Measurements from ENCODE around the gene DOHH.

Gene DOHH

DNA sequence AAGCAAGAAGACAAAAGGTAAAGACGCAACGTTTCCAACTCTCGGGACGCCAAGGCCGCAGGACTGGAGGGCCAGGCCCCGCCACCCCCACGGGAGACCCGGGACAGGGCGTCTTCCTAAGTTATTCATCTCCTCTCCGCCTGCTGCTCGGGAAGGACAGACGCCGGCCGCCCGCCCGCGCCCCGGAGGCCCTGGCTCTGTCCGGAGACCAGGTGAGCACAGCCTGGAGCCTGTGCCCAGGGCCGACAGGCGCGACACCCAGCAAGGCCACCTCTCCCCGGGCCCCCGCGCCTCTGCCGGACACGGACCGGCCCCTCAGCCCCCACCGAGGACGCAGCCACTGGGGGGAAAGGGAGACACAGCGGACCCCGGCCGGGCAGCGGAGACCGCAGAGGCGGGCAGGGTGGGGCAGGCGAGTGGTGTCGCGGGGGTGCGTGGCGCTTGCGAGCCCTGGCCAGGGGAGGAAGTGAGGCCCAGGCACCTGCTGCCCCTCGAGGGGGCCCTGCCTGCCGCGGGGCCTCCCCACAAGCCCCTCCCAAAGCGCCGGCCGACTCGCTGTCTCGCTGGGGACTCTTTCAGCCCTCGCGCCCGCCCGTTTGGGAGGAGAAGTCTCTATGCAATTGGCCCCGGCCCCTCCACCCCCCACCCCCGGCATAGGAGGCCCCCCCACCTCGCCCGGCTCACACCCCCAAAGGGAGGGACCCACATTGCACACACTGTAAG is 37.3 kb downstream of the DOHH start:
- Histone ChIP-seq H3K79me1 (ENCODE audit: low read length) (no peaks in the 10 kb centered on the region), H3K9me3 (ENCODE audit: insufficient read depth, low read depth, low read length) (peaks cover 7% of the 10 kb centered on the region), H3K79me2 (ENCODE audit: control insufficient read depth, insufficient read depth, low read length, poor library complexity) (no peaks in the 10 kb centered on the region), H2AFZ (ENCODE audit: insufficient read depth, low read length, poor library complexity) (no peak overlapping the region), H4K91ac (ENCODE audit: low read depth, low read length) (no peak overlapping the region), H2BK5ac (ENCODE audit: low read depth, low read length, poor library complexity) (no peak overlapping the region), H3K27ac (ENCODE audit: low read depth, low read length) (no peak overlapping the region), H4K12ac (ENCODE audit: low read depth, low read length) (no peak overlapping the region), H4K8ac (ENCODE audit: low read depth, low read length) (no peak overlapping the region), H3K9ac (ENCODE audit: low read length) (no peak overlapping the region), H3K36me3 (ENCODE audit: control insufficient read depth in 1 of 2, insufficient read depth in 2 of 2, low read length in 2 of 2) (no peaks in the 10 kb centered on the region), H3K4me1 (ENCODE audit: control insufficient read depth in 1 of 2, insufficient read depth in 2 of 2, low read length in 2 of 2) (peaks cover 0 to 2% of the 10 kb centered on the region in 2 experiments), H3K27me3 (ENCODE audit: insufficient read depth, low read length) (peaks cover 32% of the 10 kb centered on the region), H2AK5ac (ENCODE audit: low read length) (no peak overlapping the region), H2BK12ac (ENCODE audit: low read length) (no peak overlapping the region), H3K4me2 (ENCODE audit: low read length) (no peak overlapping the region), H3K18ac (ENCODE audit: low read length) (no peak overlapping the region), H3K4ac (ENCODE audit: low read depth, low read length) (no peak overlapping the region), H3K23ac (ENCODE audit: low read length) (no peak overlapping the region), H3K14ac (ENCODE audit: low read length) (no peak overlapping the region), H3K4me3 (ENCODE audit: low read depth, low read length) (no peak overlapping the region), H2BK120ac (ENCODE audit: insufficient read depth, low read length, poor library complexity) (no peak overlapping the region)
- no peak for DNase-seq
- no CpG with 5 or more reads among the region's 58 CpGs for WGBS (ENCODE audit: extremely low coverage, insufficient coverage, insufficient read length)

- H3K4ac ChIP-seq (ENCODE audit: low read depth, low read length), result no peak overlapping the region
- H2AFZ ChIP-seq (ENCODE audit: insufficient read depth, low read length, poor library complexity), result no peak overlapping the region
- no peak overlapping the region for H3K4me2 ChIP-seq (ENCODE audit: low read length)
- H2BK120ac ChIP-seq (ENCODE audit: insufficient read depth, low read length, poor library complexity), result no peak overlapping the region
- no peak overlapping the region for H4K91ac ChIP-seq (ENCODE audit: low read depth, low read length)
- H3K4me3 ChIP-seq (ENCODE audit: low read depth, low read length), result no peak overlapping the region
- H3K18ac ChIP-seq (ENCODE audit: low read length), result no peak overlapping the region
- no peaks in the 10 kb centered on the region for H3K79me1 ChIP-seq (ENCODE audit: low read length)
- H2AK5ac ChIP-seq (ENCODE audit: low read length), result no peak overlapping the region
- DNase-seq, result no peak
- no CpG with 5 or more reads among the region's 15 CpGs for WGBS (ENCODE audit: extremely low coverage, insufficient coverage, insufficient read length)
- no peak overlapping the region for H3K14ac ChIP-seq (ENCODE audit: low read length)
- no peak overlapping the region for H3K9ac ChIP-seq (ENCODE audit: low read length)
- no peak overlapping the region for H2BK5ac ChIP-seq (ENCODE audit: low read depth, low read length, poor library complexity)
- no peak overlapping the region for H2BK12ac ChIP-seq (ENCODE audit: low read length)
- peaks cover 0 to 2% of the 10 kb centered on the region in 2 experiments for H3K4me1 ChIP-seq (ENCODE audit: control insufficient read depth in 1 of 2, insufficient read depth in 2 of 2, low read length in 2 of 2)
- no peak overlapping the region for H4K8ac ChIP-seq (ENCODE audit: low read depth, low read length)
- H3K79me2 ChIP-seq (ENCODE audit: control insufficient read depth, insufficient read depth, low read length, poor library complexity), result no peaks in the 10 kb centered on the region
- H3K9me3 ChIP-seq (ENCODE audit: insufficient read depth, low read depth, low read length), result peaks cover 3% of the 10 kb centered on the region
- H3K27me3 ChIP-seq (ENCODE audit: insufficient read depth, low read length), result peaks cover 26% of the 10 kb centered on the region
- no peak overlapping the region for H4K12ac ChIP-seq (ENCODE audit: low read depth, low read length)
- no peak overlapping the region for H3K23ac ChIP-seq (ENCODE audit: low read length)
- no peaks in the 10 kb centered on the region for H3K36me3 ChIP-seq (ENCODE audit: control insufficient read depth in 1 of 2, insufficient read depth in 2 of 2, low read length in 2 of 2)
- H3K27ac ChIP-seq (ENCODE audit: low read depth, low read length), result no peak overlapping the region
Measured at GRCh38 chr19:3459965-3460582, 40.4 kb downstream of the DOHH start.

- no peak overlapping the region for H3K4me3 ChIP-seq (ENCODE audit: low read depth, low read length)
- H3K36me3 ChIP-seq (ENCODE audit: control insufficient read depth in 1 of 2, insufficient read depth in 2 of 2, low read length in 2 of 2), result no peaks in the 10 kb centered on the region
- no peak overlapping the region for H2BK12ac ChIP-seq (ENCODE audit: low read length)
- no peak overlapping the region for H3K23ac ChIP-seq (ENCODE audit: low read length)
- no peak overlapping the region for H2BK120ac ChIP-seq (ENCODE audit: insufficient read depth, low read length, poor library complexity)
- H3K79me1 ChIP-seq (ENCODE audit: low read length), result no peaks in the 10 kb centered on the region
- peaks cover 2% of the 10 kb centered on the region in 2 experiments for H3K4me1 ChIP-seq (ENCODE audit: control insufficient read depth in 1 of 2, insufficient read depth in 2 of 2, low read length in 2 of 2)
- peak in 1 of 2 donors; percentile 49 for DNase-seq
- H2AFZ ChIP-seq (ENCODE audit: insufficient read depth, low read length, poor library complexity), result no peak overlapping the region
- H4K8ac ChIP-seq (ENCODE audit: low read depth, low read length), result no peak overlapping the region
- no peak overlapping the region for H3K9ac ChIP-seq (ENCODE audit: low read length)
- H3K27me3 ChIP-seq (ENCODE audit: insufficient read depth, low read length), result peaks cover 23% of the 10 kb centered on the region
- H3K4ac ChIP-seq (ENCODE audit: low read depth, low read length), result no peak overlapping the region
- H4K12ac ChIP-seq (ENCODE audit: low read depth, low read length), result no peak overlapping the region
- H4K91ac ChIP-seq (ENCODE audit: low read depth, low read length), result no peak overlapping the region
- H3K14ac ChIP-seq (ENCODE audit: low read length), result no peak overlapping the region
- H3K9me3 ChIP-seq (ENCODE audit: insufficient read depth, low read depth, low read length), result peaks cover 3% of the 10 kb centered on the region
- no peak overlapping the region for H2BK5ac ChIP-seq (ENCODE audit: low read depth, low read length, poor library complexity)
- no peak overlapping the region for H3K4me2 ChIP-seq (ENCODE audit: low read length)
- WGBS (ENCODE audit: extremely low coverage, insufficient coverage, insufficient read length), result no CpG with 5 or more reads among the region's 26 CpGs
- H2AK5ac ChIP-seq (ENCODE audit: low read length), result no peak overlapping the region
- H3K79me2 ChIP-seq (ENCODE audit: control insufficient read depth, insufficient read depth, low read length, poor library complexity), result no peaks in the 10 kb centered on the region
- no peak overlapping the region for H3K27ac ChIP-seq (ENCODE audit: low read depth, low read length)
- H3K18ac ChIP-seq (ENCODE audit: low read length), result no peak overlapping the region
Measured at GRCh38 chr19:3459089-3459881, 41.2 kb downstream of the DOHH start.

GRCh38 chr19:3458229-3459088 is 42.0 kb downstream of the DOHH start:
- H3K79me1 ChIP-seq (ENCODE audit: low read length), result no peaks in the 10 kb centered on the region
- peaks cover 3% of the 10 kb centered on the region for H3K9me3 ChIP-seq (ENCODE audit: insufficient read depth, low read depth, low read length)
- H3K23ac ChIP-seq (ENCODE audit: low read length), result no peak overlapping the region
- no peak overlapping the region for H2BK120ac ChIP-seq (ENCODE audit: insufficient read depth, low read length, poor library complexity)
- H3K79me2 ChIP-seq (ENCODE audit: control insufficient read depth, insufficient read depth, low read length, poor library complexity), result no peaks in the 10 kb centered on the region
- H4K91ac ChIP-seq (ENCODE audit: low read depth, low read length), result no peak overlapping the region
- no peak overlapping the region for H3K14ac ChIP-seq (ENCODE audit: low read length)
- no peak overlapping the region for H4K8ac ChIP-seq (ENCODE audit: low read depth, low read length)
- H4K12ac ChIP-seq (ENCODE audit: low read depth, low read length), result no peak overlapping the region
- H3K27ac ChIP-seq (ENCODE audit: low read depth, low read length), result no peak overlapping the region
- H2BK12ac ChIP-seq (ENCODE audit: low read length), result no peak overlapping the region
- peaks cover 14% of the 10 kb centered on the region for H3K27me3 ChIP-seq (ENCODE audit: insufficient read depth, low read length)
- H3K4me3 ChIP-seq (ENCODE audit: low read depth, low read length), result no peak overlapping the region
- H3K18ac ChIP-seq (ENCODE audit: low read length), result no peak overlapping the region
- no peak overlapping the region for H3K4me2 ChIP-seq (ENCODE audit: low read length)
- H2AFZ ChIP-seq (ENCODE audit: insufficient read depth, low read length, poor library complexity), result no peak overlapping the region
- H2BK5ac ChIP-seq (ENCODE audit: low read depth, low read length, poor library complexity), result no peak overlapping the region
- peaks cover 2 to 9% of the 10 kb centered on the region in 2 experiments for H3K4me1 ChIP-seq (ENCODE audit: control insufficient read depth in 1 of 2, insufficient read depth in 2 of 2, low read length in 2 of 2)
- H2AK5ac ChIP-seq (ENCODE audit: low read length), result no peak overlapping the region
- no peak for DNase-seq
- no peak overlapping the region for H3K9ac ChIP-seq (ENCODE audit: low read length)
- H3K36me3 ChIP-seq (ENCODE audit: control insufficient read depth in 1 of 2, insufficient read depth in 2 of 2, low read length in 2 of 2), result no peaks in the 10 kb centered on the region
- no CpG with 5 or more reads among the region's 19 CpGs for WGBS (ENCODE audit: extremely low coverage, insufficient coverage, insufficient read length)
- no peak overlapping the region for H3K4ac ChIP-seq (ENCODE audit: low read depth, low read length)
